Inferior parietal cortex (tissue), 1 donor: ENCODE data around the gene ALG6.

ENCODE experiments used
- DNase-seq: peaks from one replicate; pipeline ENCODE4 v3.0.0-alpha.2; 2016; ENCODE audit errors: extremely low spot score

The ALG6 gene

DNA sequence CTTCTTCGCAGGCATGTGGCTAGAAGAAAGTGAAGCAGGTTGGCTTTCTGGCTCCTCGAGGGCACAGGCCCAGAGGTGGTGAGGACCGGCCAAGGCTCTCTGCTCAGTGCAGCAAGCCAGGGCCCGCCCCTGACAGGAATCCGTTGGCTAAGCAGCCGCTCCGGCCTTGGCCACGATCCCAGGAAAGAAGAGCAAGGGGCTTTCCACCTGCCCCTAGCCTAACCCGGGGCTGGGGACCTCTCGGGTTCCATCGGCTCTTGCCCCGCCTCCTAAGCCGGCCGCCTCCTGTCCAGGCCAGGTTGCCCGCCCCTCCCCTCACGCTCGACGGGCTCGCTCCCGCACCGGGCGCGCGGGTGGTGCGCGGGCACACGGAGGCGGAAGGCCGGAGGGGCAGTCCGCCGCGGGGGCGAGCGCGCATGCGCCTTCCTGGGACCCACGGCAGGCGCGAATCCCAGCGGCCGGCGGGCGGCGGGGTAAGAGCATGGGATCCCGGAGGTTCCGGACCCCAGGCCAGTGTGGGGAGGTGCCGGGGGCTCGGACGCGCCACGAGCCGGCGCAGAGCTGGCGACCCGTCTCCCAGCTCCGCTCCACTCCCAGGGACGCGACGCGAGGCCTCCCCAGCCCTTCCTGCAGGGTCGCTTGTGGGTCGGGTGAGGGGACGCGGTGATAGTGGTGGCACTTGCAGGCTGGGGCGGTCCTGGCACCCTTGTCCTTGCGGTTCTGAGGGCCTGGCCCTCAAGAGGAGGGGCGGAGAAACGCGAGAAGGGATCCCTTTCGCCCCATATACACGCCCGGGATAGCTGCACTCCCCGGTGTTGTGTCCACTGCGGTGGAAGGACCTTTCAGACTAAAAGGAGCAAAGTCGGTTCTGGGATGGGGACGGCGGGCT is at the start of gene ALG6:
ALG6 (plus strand) TSS at position 413 of the 889 bp plus-strand sequence. CDS start 3,351 bp downstream, outside the sequence.
- DNase-seq: peak; percentile 92

DNA sequence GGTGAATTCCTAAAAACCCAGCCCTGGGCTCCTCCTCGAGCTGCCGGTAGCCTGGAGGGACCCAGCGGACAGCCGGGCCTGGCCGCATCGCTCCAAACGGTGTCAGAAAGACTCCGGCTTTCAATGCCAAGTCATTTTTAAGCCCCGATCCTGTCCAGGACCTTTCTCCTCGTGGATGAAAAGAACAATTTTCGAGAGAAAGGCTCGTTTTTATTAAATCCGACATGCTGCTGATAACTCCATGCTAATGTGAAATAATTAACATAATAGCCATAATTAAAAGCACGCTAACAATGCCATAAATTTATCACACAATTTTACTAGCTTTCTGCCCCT is 49.6 kb upstream of the ALG6 start:
- no peak for DNase-seq

- no peak for DNase-seq
Observed at GRCh38 chr1:63318201-63318979, 49.0 kb upstream of the ALG6 start.

GRCh38 chr1:63319046-63320021 is 48.1 kb upstream of the ALG6 start:
- DNase-seq: no peak

DNA sequence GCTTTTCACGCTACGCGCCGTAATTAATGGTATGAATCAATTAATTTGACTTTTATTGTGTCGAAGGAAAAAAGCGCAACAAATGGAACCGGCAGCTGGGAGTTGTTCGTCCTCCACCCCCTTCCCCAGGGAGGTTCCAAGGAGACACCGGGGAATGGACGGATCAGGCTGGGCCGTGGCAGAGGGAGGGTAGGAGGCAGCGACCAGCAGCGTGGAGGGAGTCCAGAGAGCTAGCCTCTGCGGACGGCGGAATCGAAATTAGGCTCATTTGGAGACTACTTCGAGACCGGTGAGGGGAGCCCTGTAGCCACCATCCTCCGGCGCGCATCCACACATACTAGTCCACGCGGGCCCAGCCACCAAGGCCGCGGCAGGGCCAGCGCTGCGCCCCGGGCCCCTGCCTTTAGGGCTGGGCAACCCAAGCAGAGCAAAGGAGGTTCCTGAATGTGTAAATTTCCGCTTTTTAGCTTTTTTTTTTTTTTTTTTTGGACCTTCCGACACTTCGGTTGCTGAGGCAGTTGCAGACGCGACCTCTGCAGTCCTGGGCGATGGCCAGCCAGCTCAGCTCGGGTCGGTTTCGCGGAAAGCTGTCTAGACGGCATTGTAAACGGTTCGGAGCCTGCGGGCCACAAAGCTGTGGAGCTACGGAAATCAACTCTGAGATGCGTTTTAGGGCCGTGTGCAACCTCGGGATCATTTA is 47.3 kb upstream of the ALG6 start:
- DNase-seq: no peak

DNA sequence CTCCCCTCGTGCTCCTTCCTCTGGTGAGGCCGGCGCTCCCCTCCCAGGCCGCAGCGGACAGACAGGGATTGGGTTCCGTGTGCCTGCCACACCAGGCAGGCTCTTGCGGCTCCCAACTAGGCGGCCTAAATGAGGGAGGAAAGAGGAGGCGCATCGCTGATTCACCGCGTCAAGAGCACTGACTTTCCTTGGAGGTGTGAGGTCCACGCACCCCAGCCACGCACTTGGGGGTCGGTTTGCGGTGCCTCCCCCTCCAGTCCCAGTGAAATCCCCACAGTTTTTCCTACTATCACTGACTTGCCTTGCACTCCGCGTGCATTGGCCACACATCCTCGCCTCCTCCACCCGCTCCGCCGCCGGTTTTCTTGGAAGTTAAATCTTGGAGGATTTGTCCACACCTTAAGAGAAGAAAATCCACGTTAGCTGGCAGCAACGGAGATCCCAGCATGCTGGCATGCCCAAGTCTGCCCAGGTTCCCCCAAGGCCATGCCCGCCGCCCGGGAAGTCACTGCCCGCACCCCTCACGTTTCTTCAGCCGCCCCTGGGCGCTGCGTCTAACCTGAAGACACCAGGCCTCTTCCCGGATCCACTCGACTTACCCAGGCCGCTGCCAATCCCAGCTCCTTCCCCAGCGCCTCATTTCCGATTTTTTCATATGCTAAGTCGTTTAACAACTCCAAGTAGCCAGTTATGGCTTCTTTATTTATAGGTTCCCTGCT is 46.2 kb upstream of the ALG6 start:
- DNase-seq: no peak

GRCh38 chr1:63321785-63322113 is 45.7 kb upstream of the ALG6 start:
- no peak for DNase-seq

- DNase-seq: no peak
Observed at GRCh38 chr1:63322114-63322943, 45.1 kb upstream of the ALG6 start, which contains the start of gene FOXD3. Gene FOXD3, plus strand, starts transcription at chr1:63322567. Its CDS starts 492 bp downstream, at chr1:63323059.

GRCh38 chr1:63322944-63323864 is 44.2 kb upstream of the ALG6 start:
- no peak for DNase-seq

DNA sequence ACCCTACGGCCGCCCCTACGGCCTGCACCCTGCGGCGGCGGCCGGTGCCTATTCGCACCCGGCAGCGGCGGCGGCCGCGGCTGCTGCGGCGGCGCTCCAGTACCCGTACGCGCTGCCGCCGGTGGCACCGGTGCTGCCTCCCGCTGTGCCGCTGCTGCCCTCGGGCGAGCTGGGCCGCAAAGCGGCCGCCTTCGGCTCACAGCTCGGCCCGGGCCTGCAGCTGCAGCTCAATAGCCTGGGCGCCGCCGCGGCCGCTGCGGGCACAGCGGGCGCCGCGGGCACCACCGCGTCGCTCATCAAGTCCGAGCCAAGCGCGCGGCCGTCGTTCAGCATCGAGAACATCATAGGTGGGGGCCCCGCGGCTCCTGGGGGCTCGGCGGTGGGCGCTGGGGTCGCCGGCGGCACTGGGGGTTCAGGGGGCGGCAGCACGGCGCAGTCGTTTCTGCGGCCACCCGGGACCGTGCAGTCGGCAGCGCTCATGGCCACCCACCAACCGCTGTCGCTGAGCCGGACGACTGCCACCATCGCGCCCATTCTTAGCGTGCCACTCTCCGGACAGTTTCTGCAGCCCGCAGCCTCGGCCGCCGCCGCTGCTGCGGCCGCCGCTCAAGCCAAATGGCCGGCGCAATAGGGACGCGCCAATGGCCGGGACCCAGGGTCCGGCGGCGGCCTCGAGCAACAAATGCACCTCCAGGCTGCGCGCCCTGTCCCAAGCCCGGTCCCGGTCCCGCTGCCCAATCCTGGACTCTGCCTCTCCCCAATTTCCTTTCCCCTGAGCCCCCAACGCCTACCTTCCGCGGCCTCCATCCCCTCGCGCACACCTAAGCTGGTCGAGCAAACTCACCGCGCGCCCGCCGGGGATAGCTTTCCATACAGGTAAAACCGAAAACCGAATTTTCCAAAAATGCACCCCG is 43.3 kb upstream of the ALG6 start:
- no peak for DNase-seq

DNA sequence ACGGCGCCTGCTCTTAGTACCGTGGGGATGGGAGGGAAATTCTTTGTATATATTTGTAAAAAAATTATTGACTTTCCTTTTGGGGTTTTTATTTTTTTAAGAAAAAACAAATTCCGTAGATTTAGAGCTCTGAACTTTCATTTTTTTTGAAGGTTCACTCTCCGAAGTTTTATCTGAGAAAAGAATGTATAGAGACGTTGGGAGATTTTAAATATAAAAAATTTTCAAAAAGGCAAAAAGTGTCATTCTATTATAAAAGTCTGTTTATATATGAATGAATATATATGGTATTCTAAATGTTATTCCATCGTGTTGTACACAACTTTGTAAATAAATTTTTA is 42.7 kb upstream of the ALG6 start:
- no peak for DNase-seq

- DNase-seq: no peak
Observed at GRCh38 chr1:63325279-63325985, 42.0 kb upstream of the ALG6 start.

DNA sequence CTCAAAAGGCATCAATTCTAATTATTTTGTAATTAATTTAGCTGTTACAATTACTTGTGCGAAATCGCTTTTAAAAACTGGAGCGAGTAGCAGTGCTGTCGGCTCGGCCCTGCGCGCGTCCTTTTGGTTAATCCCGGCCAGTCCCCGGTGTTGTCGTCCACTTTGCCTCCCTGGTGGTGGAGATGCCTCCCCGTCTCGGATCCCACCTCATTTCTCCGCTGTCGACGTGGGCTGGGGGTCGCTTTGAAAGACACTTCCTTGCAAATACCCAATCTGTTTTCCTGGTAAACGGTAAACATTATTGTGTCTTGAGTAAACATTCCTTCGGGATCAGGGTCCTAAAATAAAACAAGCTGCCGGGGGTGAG is 41.3 kb upstream of the ALG6 start:
- no peak for DNase-seq

- DNase-seq: no peak
Observed at GRCh38 chr1:63326473-63327380, 40.7 kb upstream of the ALG6 start.

DNA sequence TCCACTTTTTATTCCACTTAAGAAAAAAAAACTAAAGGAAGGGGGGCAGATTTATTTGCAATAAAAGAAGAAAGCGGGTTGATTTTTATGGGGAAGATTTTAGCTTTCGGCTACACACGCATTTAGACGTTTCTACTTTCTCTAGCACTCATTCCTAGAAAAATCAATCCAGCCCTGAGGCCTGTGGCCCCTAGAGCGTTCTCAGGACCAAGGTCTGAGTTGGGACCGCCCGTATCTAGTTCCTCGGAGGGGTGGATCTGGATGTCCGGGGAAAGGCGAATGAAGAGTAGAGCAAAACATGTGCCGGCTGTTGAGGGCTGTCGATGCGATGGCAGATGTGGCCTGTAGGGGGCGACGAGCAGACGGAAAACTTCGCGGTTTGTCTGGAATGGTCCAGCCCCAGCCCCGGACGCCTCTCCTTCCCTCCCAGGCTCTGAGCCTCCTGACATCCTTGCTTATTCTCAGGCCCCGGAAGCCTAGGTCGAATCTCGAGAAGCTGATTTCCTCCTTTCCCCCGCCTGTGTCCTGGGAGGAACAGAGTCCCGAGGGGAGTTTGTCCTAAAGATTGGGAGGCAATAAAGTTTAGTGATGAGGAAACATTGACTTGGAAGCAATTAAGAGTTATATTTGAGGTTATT is 39.9 kb upstream of the ALG6 start:
- peak; percentile 11 for DNase-seq
